Measurements from ENCODE around the gene GPC6.

- TF ChIP-seq CTCF (conservative IDR thresholded peaks at IDR 0.05; ENCODE audit: low read length): no peak
- no peak for TF ChIP-seq EZH2phosphoT487 (IDR thresholded peaks at IDR 0.05; ENCODE audit: borderline replicate concordance, low read depth, low read length)
Measured at GRCh38 chr13:93963266-93964145, 736.9 kb downstream of the GPC6 start.

Measured in OCI-LY7 (cell line).